ENCODE results near the gene PTCD2. TPM values are rescaled to one million over a fixed set of nuclear protein-coding genes. Genes with fewer than 3 reads are reported as not detected.

Gene PTCD2
- total RNA-seq, 1 experiment from 2014 or later: 11.6 TPM

DNA sequence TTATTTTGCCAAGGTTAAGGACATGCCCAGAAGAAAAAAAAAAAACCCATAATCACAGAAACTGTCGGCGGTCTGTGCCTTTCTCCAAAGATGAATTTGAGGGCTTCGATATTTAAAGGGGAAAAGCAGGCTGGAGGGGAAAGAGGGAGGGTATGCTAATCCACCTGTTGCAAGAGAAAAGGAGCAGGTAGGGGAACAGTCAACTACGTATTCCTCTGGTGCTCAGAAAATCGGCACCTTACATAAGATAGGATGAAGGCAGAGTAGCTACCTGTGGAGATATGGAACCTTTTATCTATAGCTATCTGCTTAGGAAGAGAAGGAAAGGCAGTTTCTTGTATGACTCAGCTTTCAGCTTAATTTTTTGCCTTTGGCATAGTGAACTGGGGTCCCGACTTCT, 77.7 kb downstream of the PTCD2 start:
- intact Hi-C loops (cut with micrococcal nuclease; ENCODE audit: unreplicated experiment): no loop called here
- no TSS peak for BruUV-seq (replicated peaks)
- Histone ChIP-seq H3K27me3 (replicated peaks; ENCODE audit: control insufficient read depth, insufficient read depth, low read length) (no peaks in the 10 kb centered on the region), H3K9me3 (peaks cover 16% of the 10 kb centered on the region; the same call in 1 of the 2 replicates), H3K4me3 (ENCODE audit: low read depth, low read length) (no peak overlapping the region), H3K4me1 (no peaks in the 10 kb centered on the region), H3K36me3 (ENCODE audit: control insufficient read depth, insufficient read depth, low read length) (no peaks in the 10 kb centered on the region)
- Mint-ChIP-seq H3K4me1 (ENCODE audit: low read depth, unreplicated experiment) (no peaks in the 10 kb centered on the region), H3K9me3 (ENCODE audit: unreplicated experiment) (peaks cover 37% of the 10 kb centered on the region), H3K36me3 (ENCODE audit: insufficient read depth, unreplicated experiment) (no peaks in the 10 kb centered on the region), H3K27me3 (ENCODE audit: insufficient read depth, unreplicated experiment) (peaks cover 6% of the 10 kb centered on the region), H3K4me3 (ENCODE audit: unreplicated experiment) (no peak overlapping the region), H3K27ac (ENCODE audit: unreplicated experiment) (no peak overlapping the region)
- TF ChIP-seq, protein P1, sequence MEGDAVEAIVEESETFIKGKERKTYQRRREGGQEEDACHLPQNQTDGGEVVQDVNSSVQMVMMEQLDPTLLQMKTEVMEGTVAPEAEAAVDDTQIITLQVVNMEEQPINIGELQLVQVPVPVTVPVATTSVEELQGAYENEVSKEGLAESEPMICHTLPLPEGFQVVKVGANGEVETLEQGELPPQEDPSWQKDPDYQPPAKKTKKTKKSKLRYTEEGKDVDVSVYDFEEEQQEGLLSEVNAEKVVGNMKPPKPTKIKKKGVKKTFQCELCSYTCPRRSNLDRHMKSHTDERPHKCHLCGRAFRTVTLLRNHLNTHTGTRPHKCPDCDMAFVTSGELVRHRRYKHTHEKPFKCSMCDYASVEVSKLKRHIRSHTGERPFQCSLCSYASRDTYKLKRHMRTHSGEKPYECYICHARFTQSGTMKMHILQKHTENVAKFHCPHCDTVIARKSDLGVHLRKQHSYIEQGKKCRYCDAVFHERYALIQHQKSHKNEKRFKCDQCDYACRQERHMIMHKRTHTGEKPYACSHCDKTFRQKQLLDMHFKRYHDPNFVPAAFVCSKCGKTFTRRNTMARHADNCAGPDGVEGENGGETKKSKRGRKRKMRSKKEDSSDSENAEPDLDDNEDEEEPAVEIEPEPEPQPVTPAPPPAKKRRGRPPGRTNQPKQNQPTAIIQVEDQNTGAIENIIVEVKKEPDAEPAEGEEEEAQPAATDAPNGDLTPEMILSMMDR (IDR thresholded peaks at IDR 0.05; ENCODE audit: insufficient read depth in 1 of 2, low read depth in 1 of 2, low read length in 1 of 2, severe bottlenecking in 1 of 2, unreplicated experiment in 1 of 2): no peak
- ChIA-PET POLR2A (no interaction called here), CTCF (interaction anchor here (0.9 kb wide), 1 partner anchor 126 kb away, joined by 3 read pairs; no protein-coding TSS in a partner anchor)
- no peak for DNase-seq

DNA sequence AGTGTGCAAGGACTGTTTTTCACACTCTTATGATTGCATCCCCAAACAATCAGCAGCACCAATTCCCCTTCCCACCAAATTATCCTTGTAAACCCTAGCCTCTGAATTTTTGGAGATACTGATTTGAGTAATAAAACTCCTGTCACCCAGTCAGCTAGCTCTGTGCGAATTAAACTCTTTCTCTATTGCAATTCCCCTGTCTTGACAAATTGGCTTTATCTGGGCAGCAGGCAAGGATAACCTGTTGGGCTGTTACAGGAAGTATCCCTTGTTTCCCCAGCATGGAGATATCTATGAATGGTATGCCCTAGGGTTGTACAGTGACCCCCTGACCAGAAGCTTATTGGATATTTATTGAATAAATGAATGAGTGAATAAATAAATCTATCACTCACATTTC, 80.8 kb downstream of the PTCD2 start:
- H3K9me3 Mint-ChIP-seq (ENCODE audit: unreplicated experiment): peaks cover 47% of the 10 kb centered on the region
- no peaks in the 10 kb centered on the region for H3K36me3 ChIP-seq (ENCODE audit: control insufficient read depth, insufficient read depth, low read length)
- no peak for DNase-seq
- ChIA-PET CTCF (no interaction called here), POLR2A (no interaction called here)
- TF ChIP-seq, protein P1 (IDR thresholded peaks at IDR 0.05; ENCODE audit: insufficient read depth in 1 of 2, low read depth in 1 of 2, low read length in 1 of 2, severe bottlenecking in 1 of 2, unreplicated experiment in 1 of 2): no peak
- H3K4me1 ChIP-seq: no peaks in the 10 kb centered on the region
- H3K27me3 ChIP-seq (replicated peaks; ENCODE audit: control insufficient read depth, insufficient read depth, low read length): no peaks in the 10 kb centered on the region
- H3K27ac Mint-ChIP-seq (ENCODE audit: unreplicated experiment): no peak overlapping the region
- no peak overlapping the region for H3K4me3 ChIP-seq (ENCODE audit: low read depth, low read length)
- no TSS peak for BruUV-seq (replicated peaks)
- H3K4me1 Mint-ChIP-seq (ENCODE audit: low read depth, unreplicated experiment): no peaks in the 10 kb centered on the region
- no peak overlapping the region for H3K4me3 Mint-ChIP-seq (ENCODE audit: unreplicated experiment)
- no peaks in the 10 kb centered on the region for H3K36me3 Mint-ChIP-seq (ENCODE audit: insufficient read depth, unreplicated experiment)
- H3K27me3 Mint-ChIP-seq (ENCODE audit: insufficient read depth, unreplicated experiment): peaks cover 6% of the 10 kb centered on the region
- intact Hi-C loops (cut with micrococcal nuclease; ENCODE audit: unreplicated experiment): no loop called here
- H3K9me3 ChIP-seq: peaks cover 21% of the 10 kb centered on the region; the same call in 1 of the 2 replicates

DNA sequence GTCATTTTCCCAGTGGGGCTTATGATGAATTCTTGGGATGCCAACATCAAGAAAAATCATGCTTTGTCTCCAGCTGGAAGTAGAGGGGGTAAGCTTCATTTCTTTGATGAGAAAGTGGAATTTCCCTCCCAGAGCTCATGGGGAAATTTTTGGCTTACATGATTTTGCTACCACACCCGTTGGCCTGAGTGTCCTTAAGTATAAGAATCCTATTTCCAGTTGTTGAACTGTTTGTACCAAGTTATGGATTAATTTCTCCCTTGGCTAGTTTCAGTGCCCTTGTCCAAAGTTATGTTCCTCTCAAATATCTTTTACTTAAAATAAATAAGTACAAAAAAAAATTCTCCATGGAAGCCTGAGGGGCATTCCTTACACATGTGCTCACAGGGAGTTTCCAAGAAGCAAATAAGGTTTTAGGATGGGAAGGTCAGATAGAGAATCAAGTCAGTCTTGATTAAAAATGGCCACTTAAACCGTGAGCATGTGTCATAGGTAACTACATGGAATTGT, 82.3 kb downstream of the PTCD2 start:
- H3K9me3 ChIP-seq: peaks cover 21% of the 10 kb centered on the region; the same call in 1 of the 2 replicates
- Mint-ChIP-seq H3K27me3 (ENCODE audit: insufficient read depth, unreplicated experiment) (peaks cover 6% of the 10 kb centered on the region), H3K36me3 (ENCODE audit: insufficient read depth, unreplicated experiment) (no peaks in the 10 kb centered on the region), H3K4me1 (ENCODE audit: low read depth, unreplicated experiment) (no peaks in the 10 kb centered on the region), H3K27ac (ENCODE audit: unreplicated experiment) (no peak overlapping the region), H3K4me3 (ENCODE audit: unreplicated experiment) (no peak overlapping the region), H3K9me3 (ENCODE audit: unreplicated experiment) (peaks cover 47% of the 10 kb centered on the region)
- H3K4me3 ChIP-seq (ENCODE audit: low read depth, low read length): no peak overlapping the region
- H3K36me3 ChIP-seq (ENCODE audit: control insufficient read depth, insufficient read depth, low read length): no peaks in the 10 kb centered on the region
- no peak for DNase-seq
- CTCF ChIA-PET: no interaction called here
- POLR2A ChIA-PET: no interaction called here
- TF ChIP-seq, protein P1 (IDR thresholded peaks at IDR 0.05; ENCODE audit: insufficient read depth in 1 of 2, low read depth in 1 of 2, low read length in 1 of 2, severe bottlenecking in 1 of 2, unreplicated experiment in 1 of 2): no peak
- intact Hi-C loops (cut with micrococcal nuclease; ENCODE audit: unreplicated experiment): no loop called here
- BruUV-seq (replicated peaks): no TSS peak
- H3K4me1 ChIP-seq: no peaks in the 10 kb centered on the region
- no peaks in the 10 kb centered on the region for H3K27me3 ChIP-seq (replicated peaks; ENCODE audit: control insufficient read depth, insufficient read depth, low read length)
